ENCODE data around the gene OR6C68.

Gene OR6C68

DNA sequence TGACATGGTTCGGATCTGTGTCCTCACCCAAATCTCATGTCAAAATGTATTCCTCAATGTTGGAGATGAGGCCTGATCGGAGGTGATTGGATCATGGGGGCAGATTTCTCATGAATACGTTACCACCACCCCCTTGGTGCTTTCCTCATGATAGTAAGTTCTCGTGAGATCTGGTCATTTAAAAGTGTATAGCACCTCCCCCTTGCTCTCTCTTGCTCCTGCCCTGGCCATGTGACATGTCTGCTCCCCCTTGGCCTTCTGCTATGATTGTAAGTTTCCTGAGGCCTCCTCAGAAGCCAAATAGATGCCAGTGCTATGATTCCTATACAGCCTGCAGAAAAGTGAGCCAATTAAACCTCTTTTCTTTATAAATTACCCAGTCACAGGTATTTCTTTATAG, 7.1 kb downstream of the OR6C68 start:
- Mint-ChIP-seq H3K4me1 (peaks cover 6% of the 10 kb centered on the region), H3K4me3 (no peak overlapping the region), H3K27me3 (ENCODE audit: low read depth) (no peaks in the 10 kb centered on the region), H3K9me3 (no peaks in the 10 kb centered on the region), H3K36me3 (ENCODE audit: low read depth) (no peaks in the 10 kb centered on the region), H3K27ac (peak overlapping the region; percentile 70 to 94 (median 79))
- TF ChIP-seq CTCF (IDR thresholded peaks at IDR 0.05; ENCODE audit: unreplicated experiment in 3 of 3): no peak

DNA sequence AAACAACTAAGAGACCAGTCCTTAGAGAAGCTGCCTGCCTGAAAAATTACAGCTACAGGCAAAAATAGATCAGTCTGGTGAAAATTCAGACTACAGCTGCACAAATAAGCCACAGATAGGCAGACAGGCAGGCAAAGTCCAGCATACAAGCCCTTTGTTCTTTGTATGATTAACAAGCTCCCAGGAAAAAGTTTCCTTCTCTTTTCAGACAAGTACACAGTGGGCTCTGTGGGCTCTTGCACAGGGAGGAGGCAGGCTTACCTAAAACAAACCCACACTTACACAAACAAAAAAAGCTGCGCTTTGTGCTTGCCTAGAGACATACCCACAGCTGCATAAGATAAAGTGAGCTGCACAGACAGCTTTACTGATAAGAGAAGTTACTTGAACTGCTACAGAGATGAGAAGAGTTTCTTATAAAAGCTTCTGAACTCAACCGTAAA, 7.7 kb downstream of the OR6C68 start:
- H3K36me3 Mint-ChIP-seq (ENCODE audit: low read depth): no peaks in the 10 kb centered on the region
- H3K9me3 Mint-ChIP-seq: no peaks in the 10 kb centered on the region
- TF ChIP-seq CTCF (IDR thresholded peaks at IDR 0.05; ENCODE audit: unreplicated experiment in 3 of 3): no peak
- H3K4me1 Mint-ChIP-seq: peaks cover 6% of the 10 kb centered on the region
- peak overlapping the region; percentile 70 to 94 (median 79) for H3K27ac Mint-ChIP-seq
- H3K27me3 Mint-ChIP-seq (ENCODE audit: low read depth): no peaks in the 10 kb centered on the region
- peak overlapping the region in 1 of 3 experiments; percentile 3 for H3K4me3 Mint-ChIP-seq

DNA sequence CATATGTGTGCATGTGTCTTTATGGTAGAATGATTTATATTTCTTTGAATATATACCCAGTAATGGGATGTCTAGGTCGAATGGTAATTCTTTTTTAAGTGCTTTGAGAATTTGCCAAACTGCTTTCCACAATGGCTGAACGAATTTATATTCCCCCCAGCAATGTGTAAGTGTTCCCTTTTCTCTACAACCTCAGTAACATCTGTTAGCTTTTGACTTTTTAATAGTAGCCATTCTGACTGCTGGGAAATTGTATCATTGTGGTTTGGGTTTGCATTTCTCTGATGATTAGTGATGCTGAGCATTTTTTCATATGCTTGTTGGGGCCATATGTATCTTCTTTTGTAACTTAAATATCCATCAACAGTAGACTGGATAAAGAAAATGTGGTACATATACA, 9.4 kb downstream of the OR6C68 start:
- H3K9me3 Mint-ChIP-seq: no peaks in the 10 kb centered on the region
- H3K4me1 Mint-ChIP-seq: peaks cover 6% of the 10 kb centered on the region
- no peak overlapping the region for H3K4me3 Mint-ChIP-seq
- no peaks in the 10 kb centered on the region for H3K36me3 Mint-ChIP-seq (ENCODE audit: low read depth)
- no peaks in the 10 kb centered on the region for H3K27me3 Mint-ChIP-seq (ENCODE audit: low read depth)
- H3K27ac Mint-ChIP-seq: peak overlapping the region in 1 of 3 experiments; percentile 6
- no peak for TF ChIP-seq CTCF (IDR thresholded peaks at IDR 0.05; ENCODE audit: unreplicated experiment in 3 of 3)

GRCh38 chr12:55515696-55516095, 23.5 kb downstream of the OR6C68 start:
- no peaks in the 10 kb centered on the region for H3K4me1 Mint-ChIP-seq
- no peak overlapping the region for H3K4me3 Mint-ChIP-seq
- H3K27me3 Mint-ChIP-seq (ENCODE audit: low read depth): no peaks in the 10 kb centered on the region
- H3K9me3 Mint-ChIP-seq: peaks cover 13% of the 10 kb centered on the region
- H3K27ac Mint-ChIP-seq: no peak overlapping the region
- no peaks in the 10 kb centered on the region for H3K36me3 Mint-ChIP-seq (ENCODE audit: low read depth)
- no peak for TF ChIP-seq CTCF (IDR thresholded peaks at IDR 0.05; ENCODE audit: unreplicated experiment in 3 of 3)

- H3K4me1 Mint-ChIP-seq: no peaks in the 10 kb centered on the region
- peaks cover 13% of the 10 kb centered on the region for H3K9me3 Mint-ChIP-seq
- TF ChIP-seq CTCF (IDR thresholded peaks at IDR 0.05; ENCODE audit: unreplicated experiment in 3 of 3): no peak
- H3K4me3 Mint-ChIP-seq: no peak overlapping the region
- no peak overlapping the region for H3K27ac Mint-ChIP-seq
- no peaks in the 10 kb centered on the region for H3K36me3 Mint-ChIP-seq (ENCODE audit: low read depth)
- no peaks in the 10 kb centered on the region for H3K27me3 Mint-ChIP-seq (ENCODE audit: low read depth)
Measured at GRCh38 chr12:55516391-55516790, 24.2 kb downstream of the OR6C68 start.

Data from nephron (organoid).